ENCODE results near the gene PTPN1. TPM values are rescaled to one million over a fixed set of nuclear protein-coding genes. Genes with fewer than 3 reads are reported as not detected.
A peak's percentile ranks its signal among the peaks of the same experiment; 100 is the strongest.

PTPN1 gene
- total and polyA plus RNA-seq, 10 donors = 20.5 to 84.9 (median 68.6) TPM

DNA sequence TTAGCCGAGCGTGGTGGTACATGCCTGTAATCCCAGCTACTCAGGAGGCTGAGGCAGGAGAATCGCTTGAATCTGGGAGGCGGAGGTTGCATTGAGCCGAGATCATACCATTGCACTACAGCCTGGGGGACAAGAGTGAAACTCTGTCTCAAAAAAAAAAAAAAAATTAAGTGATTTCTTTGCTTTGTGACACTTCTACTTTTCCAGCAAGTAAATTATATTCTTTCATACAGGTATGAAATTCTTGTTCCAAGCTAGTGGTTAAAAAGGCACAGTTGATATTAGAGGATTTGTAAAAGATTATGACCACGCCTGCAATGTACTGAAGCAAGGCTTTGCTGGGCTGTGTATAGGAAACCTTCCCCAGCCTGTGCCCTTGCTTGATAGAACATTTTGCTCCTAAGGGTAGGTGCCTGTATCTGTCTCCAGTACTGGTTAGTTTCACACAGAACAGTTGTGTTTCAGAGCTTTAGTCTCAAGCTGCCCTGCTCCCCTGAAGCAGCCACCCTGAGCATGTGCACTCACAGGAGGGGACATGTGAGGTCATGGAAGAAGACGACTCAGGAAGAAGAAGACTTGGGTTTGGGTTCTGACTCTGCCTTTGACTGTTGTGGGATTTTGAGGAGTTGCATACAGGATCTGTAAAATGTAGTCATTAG lies 10.2 kb downstream of the PTPN1 start:
- peak overlapping the region in 1 of 8 donors; percentile 37 for H3K4me3 ChIP-seq
- no peaks in the 10 kb centered on the region for H3K27me3 ChIP-seq (replicated peaks in 1 of 7)
- peaks cover 90 to 100% (median 99%) of the 10 kb centered on the region in 6 donors for H3K4me1 ChIP-seq
- TF ChIP-seq, protein P1, sequence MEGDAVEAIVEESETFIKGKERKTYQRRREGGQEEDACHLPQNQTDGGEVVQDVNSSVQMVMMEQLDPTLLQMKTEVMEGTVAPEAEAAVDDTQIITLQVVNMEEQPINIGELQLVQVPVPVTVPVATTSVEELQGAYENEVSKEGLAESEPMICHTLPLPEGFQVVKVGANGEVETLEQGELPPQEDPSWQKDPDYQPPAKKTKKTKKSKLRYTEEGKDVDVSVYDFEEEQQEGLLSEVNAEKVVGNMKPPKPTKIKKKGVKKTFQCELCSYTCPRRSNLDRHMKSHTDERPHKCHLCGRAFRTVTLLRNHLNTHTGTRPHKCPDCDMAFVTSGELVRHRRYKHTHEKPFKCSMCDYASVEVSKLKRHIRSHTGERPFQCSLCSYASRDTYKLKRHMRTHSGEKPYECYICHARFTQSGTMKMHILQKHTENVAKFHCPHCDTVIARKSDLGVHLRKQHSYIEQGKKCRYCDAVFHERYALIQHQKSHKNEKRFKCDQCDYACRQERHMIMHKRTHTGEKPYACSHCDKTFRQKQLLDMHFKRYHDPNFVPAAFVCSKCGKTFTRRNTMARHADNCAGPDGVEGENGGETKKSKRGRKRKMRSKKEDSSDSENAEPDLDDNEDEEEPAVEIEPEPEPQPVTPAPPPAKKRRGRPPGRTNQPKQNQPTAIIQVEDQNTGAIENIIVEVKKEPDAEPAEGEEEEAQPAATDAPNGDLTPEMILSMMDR (IDR thresholded peaks at IDR 0.05 in 8 of 11, conservative IDR thresholded peaks at IDR 0.05 in 3 of 11) = no peak
- TF ChIP-seq POLR2A (IDR thresholded peaks at IDR 0.05) = peak in 1 of 3 donors; percentile 20
- TF ChIP-seq POLR2AphosphoS5 (IDR thresholded peaks at IDR 0.05) = peak in 1 of 3 donors; percentile 74
- intact Hi-C loops (cut with DNase I; ENCODE audit: low total_unique reads) = loop anchor here (5.0 kb wide), 1 partner anchor 52 kb away; no protein-coding TSS in a partner anchor
- H3K9me3 ChIP-seq = no peaks in the 10 kb centered on the region
- 75 to 82% (median 77%) methylated on average over 7 of the region's 7 CpGs for WGBS, 5 donors
- no peak for DNase-seq
- H3K36me3 ChIP-seq = no peaks in the 10 kb centered on the region
- peak overlapping the region; percentile 44 to 99 (median 96) for H3K27ac ChIP-seq

DNA sequence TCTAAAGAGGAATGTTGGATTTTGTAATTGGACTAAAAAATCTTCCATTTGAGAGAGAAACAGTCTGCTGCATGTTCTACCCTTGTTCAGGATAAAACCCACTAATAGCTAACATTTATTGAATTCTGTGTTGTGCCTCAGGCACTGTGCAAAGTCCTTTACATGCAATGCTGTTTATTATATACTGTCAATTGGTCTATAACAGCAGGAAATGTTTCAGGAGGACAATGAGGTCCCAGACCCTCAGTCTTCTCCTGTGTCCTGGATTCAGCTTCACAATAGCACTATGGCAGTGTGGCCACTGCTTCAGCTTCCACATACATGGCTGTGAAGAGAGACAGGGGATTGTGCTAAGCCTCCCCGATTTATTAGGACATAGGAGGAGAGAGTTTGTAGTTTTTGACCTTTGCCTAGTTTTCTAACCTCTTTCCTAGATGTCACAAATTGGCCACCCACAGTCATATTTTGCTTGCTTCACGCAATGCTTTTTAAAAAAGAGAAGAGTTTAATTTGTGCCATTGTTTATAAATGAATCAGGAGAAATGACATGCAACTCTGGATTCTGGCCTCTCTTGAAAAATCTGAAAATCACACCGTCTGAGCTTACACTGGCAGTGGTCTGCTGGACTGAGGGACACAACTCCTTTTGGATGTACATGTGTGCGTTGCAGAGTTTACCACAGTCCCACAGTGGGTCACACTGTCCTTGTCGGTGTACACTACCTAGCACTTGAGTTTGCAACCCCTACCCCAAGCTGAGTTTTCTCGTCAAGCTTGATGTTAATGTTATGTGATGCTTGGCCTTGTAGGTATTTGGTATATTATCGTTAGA lies 11.3 kb downstream of the PTPN1 start:
- TF ChIP-seq POLR2A (IDR thresholded peaks at IDR 0.05) (no peak), POLR2AphosphoS5 (IDR thresholded peaks at IDR 0.05) (peak in 1 of 3 donors; percentile 33)
- TF ChIP-seq, protein P1 (IDR thresholded peaks at IDR 0.05 in 8 of 11, conservative IDR thresholded peaks at IDR 0.05 in 3 of 11) = no peak
- peaks cover 89 to 100% (median 99%) of the 10 kb centered on the region in 6 donors for H3K4me1 ChIP-seq
- no peaks in the 10 kb centered on the region for H3K36me3 ChIP-seq
- H3K4me3 ChIP-seq = no peak overlapping the region
- intact Hi-C loops (cut with DNase I; ENCODE audit: low total_unique reads) = loop anchor here (5.0 kb wide), 1 partner anchor 51 kb away; no protein-coding TSS in a partner anchor
- no peaks in the 10 kb centered on the region for H3K9me3 ChIP-seq
- 87 to 92% (median 90%) methylated on average over 7 of the region's 7 CpGs for WGBS, 5 donors
- no peak for DNase-seq
- H3K27me3 ChIP-seq (replicated peaks in 1 of 7) = no peaks in the 10 kb centered on the region
- peak overlapping the region in 7 of 8 donors; percentile 22 to 99 (median 97) for H3K27ac ChIP-seq

DNA sequence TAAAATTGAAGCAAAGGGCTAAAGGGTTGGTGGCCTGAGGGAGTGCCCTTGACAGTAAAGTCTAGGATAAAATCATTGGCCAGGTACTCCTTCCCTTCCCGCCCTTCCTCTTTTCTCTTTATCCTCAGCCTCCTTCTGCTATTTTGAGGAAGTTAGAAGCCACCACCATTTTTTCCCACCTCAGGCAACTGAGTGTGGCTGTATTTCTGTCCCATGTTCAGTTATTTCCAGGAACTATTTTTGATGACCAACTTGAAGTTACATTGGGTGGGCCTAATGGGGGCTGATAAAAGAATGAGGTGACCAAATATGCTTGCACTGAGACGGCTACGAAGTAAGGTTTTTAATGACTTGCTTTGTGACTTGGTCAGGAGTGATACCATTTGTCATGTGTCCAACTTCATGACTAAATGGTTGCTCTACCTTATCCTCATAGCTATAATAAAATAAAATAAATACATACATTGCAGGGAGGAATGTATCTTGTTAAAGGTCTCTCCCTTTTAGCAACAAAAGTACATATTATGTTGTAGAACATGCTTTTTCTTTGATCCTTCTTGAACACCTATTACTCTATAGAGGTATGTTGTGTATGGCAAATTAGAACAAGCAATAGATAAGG lies 12.0 kb downstream of the PTPN1 start:
- H3K27me3 ChIP-seq (replicated peaks in 1 of 7) = no peaks in the 10 kb centered on the region
- H3K4me3 ChIP-seq = no peak overlapping the region
- WGBS, 5 donors = 82 to 96% (median 88%) methylated on average over 3 of the region's 3 CpGs
- intact Hi-C loops (cut with DNase I; ENCODE audit: low total_unique reads) = loop anchor here (5.0 kb wide), 1 partner anchor 50 kb away; no protein-coding TSS in a partner anchor
- TF ChIP-seq POLR2AphosphoS5 (IDR thresholded peaks at IDR 0.05) (no peak), POLR2A (IDR thresholded peaks at IDR 0.05) (no peak)
- TF ChIP-seq, protein P1 (IDR thresholded peaks at IDR 0.05 in 8 of 11, conservative IDR thresholded peaks at IDR 0.05 in 3 of 11) = no peak
- no peak for DNase-seq
- H3K9me3 ChIP-seq = no peaks in the 10 kb centered on the region
- peak overlapping the region in 6 of 8 donors; percentile 22 to 99 (median 98) for H3K27ac ChIP-seq
- H3K36me3 ChIP-seq = peaks cover 0 to 4% (median 0%) of the 10 kb centered on the region in 6 donors
- H3K4me1 ChIP-seq = peaks cover 90 to 100% (median 100%) of the 10 kb centered on the region in 6 donors
